Inflammatory macrophage (primary cell): Measurements from ENCODE around the gene KHDC4.

Experiments used
- DNase-seq, 2 donors: peaks; one replicate each; pipeline ENCODE4 v3.0.0-alpha.2; 2020 to 2022

KHDC4 gene

GRCh38 chr1:155969377-155969791 lies 35.2 kb upstream of the KHDC4 start:
- no peak for DNase-seq

GRCh38 chr1:155968670-155969069 lies 34.5 kb upstream of the KHDC4 start:
- no peak for DNase-seq

GRCh38 chr1:155968051-155968400 lies 33.8 kb upstream of the KHDC4 start:
- DNase-seq = no peak

- DNase-seq = peak; percentile 29 to 36
Observed at GRCh38 chr1:155967341-155968050, 33.3 kb upstream of the KHDC4 start.

- DNase-seq = no peak
Observed at GRCh38 chr1:155966750-155967149, 32.5 kb upstream of the KHDC4 start.

GRCh38 chr1:155966135-155966534 lies 31.9 kb upstream of the KHDC4 start:
- no peak for DNase-seq

- no peak for DNase-seq
Observed at GRCh38 chr1:155964193-155964592, 30.0 kb upstream of the KHDC4 start.

- no peak for DNase-seq
Observed at GRCh38 chr1:155962599-155963211, 28.5 kb upstream of the KHDC4 start.

- DNase-seq = peak; percentile 23 to 59
Observed at GRCh38 chr1:155961937-155962336, 27.7 kb upstream of the KHDC4 start.

- no peak for DNase-seq
Observed at GRCh38 chr1:155960081-155960745, 26.0 kb upstream of the KHDC4 start.

- DNase-seq = no peak
Observed at GRCh38 chr1:155957411-155957915, 23.2 kb upstream of the KHDC4 start.

- DNase-seq = no peak
Observed at GRCh38 chr1:155954645-155955044, 20.4 kb upstream of the KHDC4 start.

- DNase-seq = no peak
Observed at GRCh38 chr1:155952505-155952890, 18.3 kb upstream of the KHDC4 start.

- DNase-seq = no peak
Observed at GRCh38 chr1:155951753-155952504, 17.7 kb upstream of the KHDC4 start.

GRCh38 chr1:155950829-155951228 lies 16.6 kb upstream of the KHDC4 start:
- DNase-seq = no peak

GRCh38 chr1:155947741-155948140 lies 13.5 kb upstream of the KHDC4 start:
- DNase-seq = no peak

GRCh38 chr1:155947292-155947691 lies 13.1 kb upstream of the KHDC4 start:
- DNase-seq = no peak

GRCh38 chr1:155946633-155947219 lies 12.5 kb upstream of the KHDC4 start:
- no peak for DNase-seq

GRCh38 chr1:155944444-155944799 lies 10.2 kb upstream of the KHDC4 start:
- DNase-seq = peak; percentile 39 to 44

GRCh38 chr1:155942578-155943141 lies 8.4 kb upstream of the KHDC4 start:
- no peak for DNase-seq

- peak; percentile 36 to 48 for DNase-seq
Observed at GRCh38 chr1:155941845-155942531, 7.8 kb upstream of the KHDC4 start.
